ENCODE measurements around the gene RCAN2.
"Not testable (repeated sequence)": the region's sequence is repeated elsewhere in the genome, so short reads cannot be mapped to it uniquely, and the experiment has no call there.

The RCAN2 gene

GRCh38 chr6:46438245-46438644 is 53.0 kb downstream of the RCAN2 start:
- no peak for DNase-seq

DNA sequence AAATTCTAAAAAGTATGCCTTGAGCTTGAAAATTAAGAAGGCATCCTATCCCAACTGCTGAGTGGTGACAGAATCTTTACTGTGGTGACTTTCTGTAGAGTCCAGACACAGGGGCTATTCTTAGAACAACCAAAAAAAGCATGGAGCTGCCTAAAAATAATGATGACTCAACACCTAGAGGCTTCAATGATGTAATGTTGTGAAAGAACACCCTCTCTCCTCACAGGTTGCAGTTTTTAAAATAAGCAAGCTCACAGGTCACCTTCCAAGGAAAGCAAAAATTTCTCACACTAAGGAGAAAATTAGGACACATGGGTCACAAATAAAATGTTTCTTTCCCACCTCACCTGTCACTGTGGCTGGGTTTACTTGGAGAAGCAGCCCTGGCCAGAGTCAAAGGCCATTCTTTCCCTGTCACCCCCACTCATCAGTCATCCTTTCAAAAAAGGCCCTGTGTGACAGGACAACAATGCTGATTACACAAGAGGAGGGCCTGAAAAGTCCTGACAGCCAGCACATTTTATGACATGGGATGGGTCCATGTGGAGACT is 53.5 kb downstream of the RCAN2 start:
- DNase-seq: no peak

- DNase-seq: no peak
Measured at GRCh38 chr6:46422619-46423018, 68.6 kb downstream of the RCAN2 start.

GRCh38 chr6:46421939-46422338 is 69.3 kb downstream of the RCAN2 start:
- DNase-seq: no peak

GRCh38 chr6:46420921-46421638 is 70.2 kb downstream of the RCAN2 start:
- DNase-seq: no peak

GRCh38 chr6:46419576-46420002 is 71.7 kb downstream of the RCAN2 start:
- DNase-seq: no peak

GRCh38 chr6:46414398-46414797 is 76.9 kb downstream of the RCAN2 start:
- DNase-seq: no peak

GRCh38 chr6:46412662-46413061 is 78.6 kb downstream of the RCAN2 start:
- no peak for DNase-seq

- DNase-seq: no peak
Measured at GRCh38 chr6:46411456-46412197, 79.6 kb downstream of the RCAN2 start.

DNA sequence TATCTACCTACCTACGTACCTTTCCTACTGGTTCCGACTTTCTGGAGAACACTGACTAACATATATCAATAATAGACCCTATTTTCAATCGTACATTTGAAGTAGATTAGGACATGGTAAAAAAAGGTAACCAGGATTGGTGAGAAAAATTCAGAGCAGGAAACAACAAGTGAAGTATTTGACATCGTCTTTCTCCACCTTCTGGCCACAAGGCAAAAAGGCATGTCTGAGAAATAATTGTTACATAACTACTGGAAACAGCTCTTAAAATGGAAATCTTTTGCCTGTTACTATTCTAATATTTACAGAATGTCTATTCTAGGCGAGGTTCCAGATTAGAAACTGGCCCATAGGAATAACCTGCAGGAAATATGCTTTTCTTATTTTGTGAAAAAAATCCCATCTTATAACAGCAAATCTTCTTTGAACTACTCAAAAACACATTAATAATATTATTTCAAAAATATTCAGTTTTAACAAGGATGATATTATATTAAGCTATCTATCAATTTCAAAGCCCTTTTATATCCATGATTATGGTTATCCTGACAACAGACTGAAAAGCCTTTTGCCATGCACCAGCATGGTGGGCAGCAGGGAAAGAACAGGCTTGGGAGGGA is 80.8 kb downstream of the RCAN2 start:
- DNase-seq: peak; percentile 31

DNA sequence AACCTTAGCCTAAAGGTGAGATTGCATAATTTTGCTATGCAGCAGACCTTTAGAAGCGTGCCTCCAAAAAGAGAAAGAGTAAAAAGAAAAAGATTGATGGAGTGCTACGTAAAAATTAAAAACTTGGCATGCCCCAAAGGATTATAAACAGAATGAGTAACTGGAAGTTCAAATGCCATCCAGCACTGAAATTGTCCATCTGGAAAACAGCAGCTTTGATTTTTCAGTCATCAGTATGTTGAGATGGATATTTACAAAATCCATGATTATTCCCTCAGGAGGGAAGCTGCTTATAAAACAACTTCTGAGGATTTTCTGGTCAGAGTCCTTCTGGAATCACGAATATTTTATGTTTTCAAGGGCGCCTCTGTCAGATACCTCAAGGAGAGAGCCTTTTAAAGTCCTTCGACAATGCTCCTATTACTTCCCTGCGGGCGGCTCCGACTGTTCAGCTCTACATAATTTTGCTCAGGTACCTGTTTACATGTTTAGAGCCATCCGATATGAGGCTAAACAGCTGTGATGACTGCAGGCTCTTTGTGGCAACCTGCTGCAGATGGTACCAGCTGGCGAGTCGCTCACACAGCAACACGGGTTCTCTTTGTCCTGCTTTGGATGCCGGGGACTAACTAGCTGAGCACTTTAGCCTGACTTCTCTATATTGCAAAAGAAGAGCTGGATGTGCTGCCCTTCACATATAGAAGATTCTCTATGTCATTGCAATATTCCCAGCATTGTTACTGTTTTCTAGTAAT is 83.3 kb downstream of the RCAN2 start:
- DNase-seq: no peak

- DNase-seq: no peak
Measured at GRCh38 chr6:46407246-46407645, 84.0 kb downstream of the RCAN2 start.

DNA sequence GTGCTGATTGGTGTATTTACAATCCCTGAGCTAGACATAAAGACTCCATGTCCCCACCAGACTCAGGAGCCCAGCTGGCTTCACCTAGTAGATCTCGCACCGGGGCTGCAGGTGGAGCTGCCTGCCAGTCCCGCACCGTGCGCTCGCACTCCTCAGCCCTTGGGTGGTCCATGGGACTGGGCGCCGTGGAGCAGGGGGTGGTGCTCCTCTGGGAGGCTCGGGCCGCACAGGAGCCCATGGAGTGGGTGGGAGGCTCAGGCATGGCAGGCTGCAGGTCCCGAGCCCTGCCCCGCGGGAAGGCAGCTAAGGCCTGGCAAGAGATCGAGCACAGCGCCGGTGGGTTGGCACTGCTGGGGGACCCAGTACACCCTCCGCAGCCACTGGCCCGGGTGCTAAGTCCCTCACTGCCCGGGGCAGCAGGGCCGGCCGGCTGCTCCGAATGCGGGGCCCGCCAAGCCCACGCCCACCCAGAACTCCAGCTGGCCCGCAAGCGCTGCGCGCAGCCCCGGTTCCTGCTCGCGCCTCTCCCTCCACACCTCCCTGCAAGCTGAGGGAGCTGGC is 85.5 kb downstream of the RCAN2 start:
- not testable (repeated sequence) for DNase-seq

- no peak for DNase-seq
Measured at GRCh38 chr6:46400898-46401297, 90.4 kb downstream of the RCAN2 start.

DNA sequence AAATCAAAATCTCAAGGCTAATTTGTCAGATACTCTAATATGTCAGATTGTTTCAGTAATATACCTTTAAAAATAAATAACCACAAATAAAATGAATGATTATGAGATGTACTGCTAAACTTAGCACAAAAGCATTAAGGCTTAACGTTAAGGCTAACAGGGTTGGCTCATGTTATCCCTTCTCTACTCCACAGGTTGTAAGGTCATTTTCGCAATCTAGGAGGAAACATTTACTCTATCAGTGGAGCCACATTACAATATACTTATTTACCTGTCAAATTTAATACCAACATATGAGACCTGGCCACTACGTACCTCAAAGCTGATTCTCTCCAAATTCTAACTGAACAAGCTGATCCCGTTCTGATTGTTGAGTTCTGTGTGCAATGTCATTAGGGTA is 95.7 kb downstream of the RCAN2 start:
- DNase-seq: no peak

DNA sequence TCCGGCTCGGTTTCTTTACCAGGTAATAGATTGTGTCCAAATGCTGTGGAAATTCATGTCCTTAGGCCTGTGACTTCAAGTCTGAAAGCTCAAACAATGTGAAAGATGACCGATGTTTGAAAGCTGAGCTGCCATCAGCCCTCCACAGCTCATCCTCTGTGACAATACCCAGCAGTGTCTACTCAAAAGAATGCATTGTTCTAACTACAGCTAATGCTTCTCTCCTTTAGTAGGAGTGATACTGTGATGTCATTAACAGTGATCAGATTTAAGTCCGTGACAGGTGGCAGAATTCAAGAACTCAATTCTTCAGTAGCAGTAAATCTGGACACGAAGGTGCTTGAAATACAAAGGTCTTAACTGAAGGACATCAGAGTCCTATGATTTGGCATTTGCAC is 97.3 kb downstream of the RCAN2 start:
- DNase-seq: no peak

GRCh38 chr6:46393161-46393939 is 97.9 kb downstream of the RCAN2 start:
- DNase-seq: no peak

- DNase-seq: no peak
Measured at GRCh38 chr6:46392294-46392693, 99.0 kb downstream of the RCAN2 start.

- no peak for DNase-seq
Measured at GRCh38 chr6:46390153-46390876, 100.9 kb downstream of the RCAN2 start.

GRCh38 chr6:46387728-46388127 is 103.5 kb downstream of the RCAN2 start:
- DNase-seq: not testable (repeated sequence)

- no peak for DNase-seq
Measured at GRCh38 chr6:46381579-46381978, 109.7 kb downstream of the RCAN2 start.
